ENCODE measurements around the gene CD96.

CD96 gene

GRCh38 chr3:111681661-111682426 is 139.8 kb downstream of the CD96 start:
- DNase-seq, result no peak

- DNase-seq, result no peak
Measured at GRCh38 chr3:111684640-111685039, 142.6 kb downstream of the CD96 start.

GRCh38 chr3:111688190-111688800 is 146.3 kb downstream of the CD96 start:
- no peak for DNase-seq

- DNase-seq, result no peak
Measured at GRCh38 chr3:111690242-111690641, 148.2 kb downstream of the CD96 start.

DNA sequence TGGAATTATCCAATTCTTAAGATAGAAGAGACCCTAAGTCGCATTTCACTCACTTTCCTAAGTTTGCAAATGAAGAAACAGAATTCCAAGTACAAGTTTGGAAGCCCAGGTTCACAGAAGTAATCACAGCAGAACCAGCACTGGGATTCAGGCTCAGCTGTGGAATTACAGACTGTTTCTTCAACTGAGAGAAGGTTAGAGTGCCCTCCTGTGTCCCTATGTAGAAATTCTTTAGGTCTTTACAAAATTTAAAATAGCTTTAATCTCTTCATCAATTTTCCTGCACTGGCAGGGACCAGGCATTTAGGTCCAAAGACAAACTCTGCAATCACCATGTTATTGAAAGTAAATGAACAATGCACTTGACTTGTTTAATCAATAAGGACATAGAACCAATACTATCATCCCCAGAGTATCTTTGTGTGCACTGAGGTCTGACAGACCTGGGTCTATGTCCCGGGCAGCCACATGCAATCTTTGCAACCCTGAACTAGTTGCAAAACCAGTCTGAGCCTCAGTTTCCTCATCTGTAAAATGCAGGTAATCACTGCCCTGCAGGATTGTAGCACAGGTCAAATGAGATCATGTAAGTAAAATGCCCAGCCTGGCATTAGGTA is 149.4 kb downstream of the CD96 start:
- DNase-seq, result no peak

GRCh38 chr3:111692593-111693552 is 150.9 kb downstream of the CD96 start:
- DNase-seq, result no peak

GRCh38 chr3:111694471-111694870 is 152.5 kb downstream of the CD96 start:
- no peak for DNase-seq

- DNase-seq, result no peak
Measured at GRCh38 chr3:111695636-111696117, 153.7 kb downstream of the CD96 start.

DNA sequence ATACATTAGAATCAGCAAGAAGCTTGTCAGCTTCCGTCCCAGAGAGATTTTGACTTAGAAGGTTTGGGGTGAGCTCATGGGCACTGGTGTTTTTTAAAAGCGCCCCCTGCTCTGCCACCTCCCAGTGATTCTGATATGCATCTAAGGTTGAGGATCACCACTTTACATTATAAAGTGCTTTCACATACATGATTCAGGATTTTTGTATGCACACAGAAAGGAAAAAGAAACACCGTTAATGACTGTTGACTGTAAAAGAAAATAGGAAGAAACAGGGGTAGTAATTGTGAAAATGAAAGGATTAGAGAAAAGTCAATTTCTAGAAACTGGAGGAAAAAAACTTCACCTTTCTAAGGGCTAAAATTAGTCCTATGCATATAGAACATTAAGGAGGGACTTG is 158.1 kb downstream of the CD96 start:
- no peak for DNase-seq

- no peak for DNase-seq
Measured at GRCh38 chr3:111701292-111701906, 159.4 kb downstream of the CD96 start.
